Karpas-422 (cell line): ENCODE results near the gene KIAA1549. TPM values are rescaled to one million over a fixed set of nuclear protein-coding genes. Genes with fewer than 3 reads are reported as not detected.

ENCODE experiments used
- DNase-seq: peaks from one replicate; pipeline ENCODE4 v3.0.0-alpha.2; 2015
- H2AFZ ChIP-seq: fragments of 200-600 bp; sonication (generic); 2 replicates; pipeline ENCODE4 v1.6.1; 2014; ENCODE audit warnings: antibody characterized with exemption, low read length, mixed read lengths
- H3K27ac ChIP-seq: fragments of 200-600 bp; sonication (generic); 2 replicates; pipeline ENCODE4 v1.5.1; 2014; ENCODE audit warnings: mild to moderate bottlenecking, low read length, moderate library complexity
- H3K27me3 ChIP-seq: fragments of 200-600 bp; sonication (generic); 2 replicates; pipeline ENCODE4 v1.6.1; 2014; ENCODE audit warnings: low read length, mixed read lengths
- H3K36me3 ChIP-seq: fragments of 200-600 bp; sonication (generic); 2 replicates; pipeline ENCODE4 v1.6.1; 2014; ENCODE audit warnings: low read length, mixed read lengths; ENCODE audit not compliant: insufficient read depth
- H3K4me1 ChIP-seq: fragments of 200-600 bp; sonication (generic); 2 replicates; pipeline ENCODE4 v1.6.1; 2014; ENCODE audit warnings: mild to moderate bottlenecking, low read length, mixed read lengths
- H3K4me2 ChIP-seq: fragments of 200-600 bp; sonication (generic); 2 replicates; pipeline ENCODE4 v1.6.1; 2014; ENCODE audit warnings: low read length, low read depth, mild to moderate bottlenecking; ENCODE audit not compliant: poor library complexity, severe bottlenecking
- H3K4me3 ChIP-seq: fragments of 200-600 bp; sonication (generic); 2 replicates; pipeline ENCODE4 v1.5.1; 2014; ENCODE audit warnings: mild to moderate bottlenecking, antibody characterized with exemption, low read length, mixed read lengths
- H3K79me2 ChIP-seq: fragments of 200-600 bp; sonication (generic); 2 replicates; pipeline ENCODE4 v1.6.1; 2014; ENCODE audit warnings: mild to moderate bottlenecking, low read length, mixed read lengths
- H3K9ac ChIP-seq: fragments of 200-600 bp; sonication (generic); 2 replicates; pipeline ENCODE4 v1.6.0; 2014; ENCODE audit warnings: low read length
- H3K9me2 ChIP-seq: fragments of 200-600 bp; sonication (generic), shearing (Covaris generic); replicated peaks from 2 replicates; pipeline ENCODE4 v1.6.0; 2014; ENCODE audit warnings: mild to moderate bottlenecking, low read length, moderate library complexity; ENCODE audit not compliant: insufficient read depth
- H3K9me3 ChIP-seq: fragments of 300-700, 200-600 bp; sonication (generic); 2 replicates; pipeline ENCODE4 v1.6.1; 2014; ENCODE audit warnings: low read length, mixed read lengths
- H4K20me1 ChIP-seq: fragments of 200-600 bp; sonication (generic); 2 replicates; pipeline ENCODE4 v1.6.1; 2014; ENCODE audit warnings: mild to moderate bottlenecking, antibody characterized with exemption, low read length, low read depth; ENCODE audit not compliant: insufficient read depth
- total RNA-seq: library from RNA; depleted of rRNA; stranded (reverse); fragments of >200 nt; shearing (Covaris generic); gene quantifications from 2 replicates; pipeline ENCODE4 v1.2.3, GENCODE V29; 2014; ENCODE audit warnings: low replicate concordance

KIAA1549 gene
- total RNA-seq, 1 experiment from 2014 or later = not detected

GRCh38 chr7:138903186-138903820, 77.9 kb downstream of the KIAA1549 start:
- Histone ChIP-seq H3K27ac (no peak overlapping the region), H3K4me3 (no peak overlapping the region), H3K9me3 (no peaks in the 10 kb centered on the region), H3K4me1 (no peaks in the 10 kb centered on the region), H3K9ac (no peak overlapping the region), H3K4me2 (no peak overlapping the region), H2AFZ (no peak overlapping the region), H3K79me2 (no peaks in the 10 kb centered on the region), H3K27me3 (no peaks in the 10 kb centered on the region), H3K9me2 (no peaks in the 10 kb centered on the region), H4K20me1 (no peaks in the 10 kb centered on the region), H3K36me3 (no peaks in the 10 kb centered on the region)
- no peak for DNase-seq

DNA sequence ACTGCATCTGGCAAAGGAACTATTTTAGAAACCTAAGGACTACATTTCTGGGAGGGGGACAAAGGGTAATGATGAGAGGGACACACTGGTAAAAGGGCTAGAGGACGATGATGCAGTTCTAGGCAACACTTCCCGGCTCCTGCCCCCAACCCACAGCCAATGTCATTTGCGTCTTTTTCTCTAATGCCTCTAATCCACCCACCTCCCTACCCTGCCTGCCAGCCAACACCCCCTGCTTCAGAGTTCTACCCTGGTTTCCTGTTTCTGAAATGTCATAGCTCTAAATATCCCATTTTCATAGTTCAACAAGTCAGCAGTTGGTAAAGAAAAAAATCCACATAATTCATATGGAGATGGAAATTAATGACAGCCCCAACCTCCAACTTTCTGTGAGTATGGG, 79.0 kb downstream of the KIAA1549 start:
- no peaks in the 10 kb centered on the region for H3K27me3 ChIP-seq
- no peaks in the 10 kb centered on the region for H4K20me1 ChIP-seq
- H3K9ac ChIP-seq = no peak overlapping the region
- H2AFZ ChIP-seq = no peak overlapping the region
- H3K9me2 ChIP-seq = no peaks in the 10 kb centered on the region
- no peak for DNase-seq
- H3K4me3 ChIP-seq = no peak overlapping the region
- H3K79me2 ChIP-seq = no peaks in the 10 kb centered on the region
- no peak overlapping the region for H3K27ac ChIP-seq
- H3K4me2 ChIP-seq = no peak overlapping the region
- H3K4me1 ChIP-seq = no peaks in the 10 kb centered on the region
- no peaks in the 10 kb centered on the region for H3K36me3 ChIP-seq
- H3K9me3 ChIP-seq = no peaks in the 10 kb centered on the region

DNA sequence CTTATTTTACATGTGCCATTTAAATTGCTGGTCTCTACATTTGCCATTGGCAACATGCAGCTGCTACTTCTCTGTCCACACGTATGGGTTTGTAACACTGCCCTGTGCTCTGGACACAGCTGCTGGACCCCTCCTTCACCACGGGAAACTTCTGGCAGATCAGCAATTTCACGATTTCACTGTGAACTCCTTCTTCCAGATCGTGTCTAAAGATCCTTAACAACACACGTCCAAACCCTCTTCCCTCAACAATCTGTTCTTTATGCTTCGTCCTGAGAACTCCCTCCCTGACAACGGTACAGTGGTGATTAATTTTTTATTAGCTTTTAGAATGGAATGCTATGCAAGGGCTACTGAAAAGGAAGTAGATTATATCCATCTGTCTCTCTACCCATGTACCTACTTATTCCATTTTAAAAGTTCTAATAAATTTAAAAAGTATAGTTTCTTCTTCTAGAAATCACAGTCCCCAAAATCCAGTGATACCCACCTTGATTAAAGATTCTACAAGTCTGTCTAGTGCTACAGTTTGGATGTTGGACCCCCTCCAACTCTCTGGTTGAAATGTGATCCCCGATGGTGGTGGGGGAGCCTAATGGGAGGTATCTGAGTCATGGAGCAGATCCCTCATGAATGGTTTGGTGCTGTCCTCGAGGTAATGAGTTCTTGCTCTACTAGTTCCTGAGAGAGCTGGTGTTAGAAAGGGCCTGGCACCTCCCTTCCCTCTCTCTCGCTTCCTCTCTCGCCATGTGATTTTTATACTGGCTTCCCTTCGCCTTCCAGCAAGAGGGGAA, 81.0 kb downstream of the KIAA1549 start:
- Histone ChIP-seq H3K27me3 (no peaks in the 10 kb centered on the region), H2AFZ (no peak overlapping the region), H3K79me2 (no peaks in the 10 kb centered on the region), H3K9me2 (no peaks in the 10 kb centered on the region), H3K4me3 (no peak overlapping the region), H3K4me2 (no peak overlapping the region), H3K27ac (no peak overlapping the region), H3K36me3 (no peaks in the 10 kb centered on the region), H3K4me1 (no peaks in the 10 kb centered on the region), H3K9ac (no peak overlapping the region), H3K9me3 (no peaks in the 10 kb centered on the region), H4K20me1 (no peaks in the 10 kb centered on the region)
- no peak for DNase-seq

- Histone ChIP-seq H3K9me3 (no peaks in the 10 kb centered on the region), H3K27ac (no peak overlapping the region), H3K4me1 (no peaks in the 10 kb centered on the region), H3K36me3 (no peaks in the 10 kb centered on the region), H3K79me2 (no peaks in the 10 kb centered on the region), H3K27me3 (no peaks in the 10 kb centered on the region), H3K9me2 (no peaks in the 10 kb centered on the region), H3K9ac (no peak overlapping the region), H3K4me3 (no peak overlapping the region), H3K4me2 (no peak overlapping the region), H4K20me1 (no peaks in the 10 kb centered on the region), H2AFZ (no peak overlapping the region)
- no peak for DNase-seq
Observed at GRCh38 chr7:138898802-138899201, 82.4 kb downstream of the KIAA1549 start.

DNA sequence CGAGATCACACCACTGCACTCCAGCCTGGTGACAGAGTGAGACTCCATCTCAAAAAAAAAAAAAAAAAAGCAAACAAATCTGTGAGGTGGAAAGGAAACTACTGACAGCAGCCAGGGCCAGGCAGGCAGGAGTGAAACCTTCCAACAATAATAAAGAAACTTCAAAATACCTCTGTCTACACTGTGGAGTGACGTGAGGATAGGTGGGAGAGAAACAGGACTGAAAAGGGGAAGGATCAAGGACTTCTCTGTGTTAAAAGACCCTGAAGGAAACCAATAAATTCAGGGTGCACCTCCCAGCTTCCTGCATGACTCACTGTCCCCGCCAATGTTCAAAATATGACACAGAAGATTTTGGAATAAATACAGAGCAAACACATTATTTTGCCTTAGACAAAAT, 82.9 kb downstream of the KIAA1549 start:
- Histone ChIP-seq H3K9me2 (no peaks in the 10 kb centered on the region), H2AFZ (no peak overlapping the region), H3K4me3 (no peak overlapping the region), H3K4me1 (no peaks in the 10 kb centered on the region), H3K9me3 (no peaks in the 10 kb centered on the region), H4K20me1 (no peaks in the 10 kb centered on the region), H3K79me2 (no peaks in the 10 kb centered on the region), H3K27me3 (no peaks in the 10 kb centered on the region), H3K27ac (no peak overlapping the region), H3K9ac (no peak overlapping the region), H3K4me2 (no peak overlapping the region), H3K36me3 (no peaks in the 10 kb centered on the region)
- DNase-seq = no peak

- DNase-seq = no peak
- no peak overlapping the region for H3K4me2 ChIP-seq
Observed at GRCh38 chr7:138895679-138896078, 85.5 kb downstream of the KIAA1549 start.

GRCh38 chr7:138893258-138893657, 87.9 kb downstream of the KIAA1549 start:
- H3K27ac ChIP-seq = no peak overlapping the region
- no peak overlapping the region for H3K4me2 ChIP-seq
- no peaks in the 10 kb centered on the region for H3K36me3 ChIP-seq
- no peaks in the 10 kb centered on the region for H3K9me3 ChIP-seq
- H3K79me2 ChIP-seq = no peaks in the 10 kb centered on the region
- H3K4me1 ChIP-seq = no peaks in the 10 kb centered on the region
- no peaks in the 10 kb centered on the region for H3K27me3 ChIP-seq
- H4K20me1 ChIP-seq = no peaks in the 10 kb centered on the region
- no peak overlapping the region for H3K4me3 ChIP-seq
- no peak overlapping the region for H3K9ac ChIP-seq
- DNase-seq = no peak
- no peak overlapping the region for H2AFZ ChIP-seq
- no peaks in the 10 kb centered on the region for H3K9me2 ChIP-seq

More at GRCh38 chr7:138895679-138896078, 85.5 kb downstream of the KIAA1549 start:
- Histone ChIP-seq H2AFZ (no peak overlapping the region), H4K20me1 (no peaks in the 10 kb centered on the region), H3K9ac (no peak overlapping the region), H3K9me3 (no peaks in the 10 kb centered on the region), H3K27ac (no peak overlapping the region), H3K9me2 (no peaks in the 10 kb centered on the region), H3K36me3 (no peaks in the 10 kb centered on the region), H3K4me1 (no peaks in the 10 kb centered on the region), H3K4me3 (no peak overlapping the region), H3K79me2 (no peaks in the 10 kb centered on the region), H3K27me3 (no peaks in the 10 kb centered on the region)

GRCh38 chr7:138892812-138893211, 88.4 kb downstream of the KIAA1549 start:
- Histone ChIP-seq H2AFZ (no peak overlapping the region), H3K27me3 (no peaks in the 10 kb centered on the region), H3K4me3 (no peak overlapping the region), H3K9me3 (no peaks in the 10 kb centered on the region), H3K4me2 (no peak overlapping the region), H3K79me2 (no peaks in the 10 kb centered on the region), H3K36me3 (no peaks in the 10 kb centered on the region), H3K4me1 (no peaks in the 10 kb centered on the region), H4K20me1 (no peaks in the 10 kb centered on the region), H3K27ac (no peak overlapping the region), H3K9ac (no peak overlapping the region), H3K9me2 (no peaks in the 10 kb centered on the region)
- DNase-seq = no peak
